ENCODE data around the gene BBS7.

DNA sequence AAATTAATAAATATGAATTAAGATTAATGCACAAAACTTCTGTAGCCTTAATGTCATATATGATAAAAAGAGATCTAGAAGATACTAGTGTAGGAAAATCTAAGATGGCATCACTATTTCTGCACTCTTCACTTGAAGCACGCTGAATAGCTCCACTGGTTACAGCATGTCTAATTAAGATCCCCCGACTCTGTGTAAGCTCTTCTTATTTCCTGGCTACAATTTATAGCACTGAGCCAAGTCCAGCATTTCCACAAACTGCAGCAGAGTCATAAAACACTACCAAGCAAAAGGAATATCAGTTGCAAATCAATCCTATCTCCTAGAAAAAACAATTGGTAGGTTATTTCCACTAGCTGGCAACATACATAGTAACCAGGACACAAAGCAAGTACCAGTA lies 45.3 kb downstream of the BBS7 start:
- TF ChIP-seq, protein P1, sequence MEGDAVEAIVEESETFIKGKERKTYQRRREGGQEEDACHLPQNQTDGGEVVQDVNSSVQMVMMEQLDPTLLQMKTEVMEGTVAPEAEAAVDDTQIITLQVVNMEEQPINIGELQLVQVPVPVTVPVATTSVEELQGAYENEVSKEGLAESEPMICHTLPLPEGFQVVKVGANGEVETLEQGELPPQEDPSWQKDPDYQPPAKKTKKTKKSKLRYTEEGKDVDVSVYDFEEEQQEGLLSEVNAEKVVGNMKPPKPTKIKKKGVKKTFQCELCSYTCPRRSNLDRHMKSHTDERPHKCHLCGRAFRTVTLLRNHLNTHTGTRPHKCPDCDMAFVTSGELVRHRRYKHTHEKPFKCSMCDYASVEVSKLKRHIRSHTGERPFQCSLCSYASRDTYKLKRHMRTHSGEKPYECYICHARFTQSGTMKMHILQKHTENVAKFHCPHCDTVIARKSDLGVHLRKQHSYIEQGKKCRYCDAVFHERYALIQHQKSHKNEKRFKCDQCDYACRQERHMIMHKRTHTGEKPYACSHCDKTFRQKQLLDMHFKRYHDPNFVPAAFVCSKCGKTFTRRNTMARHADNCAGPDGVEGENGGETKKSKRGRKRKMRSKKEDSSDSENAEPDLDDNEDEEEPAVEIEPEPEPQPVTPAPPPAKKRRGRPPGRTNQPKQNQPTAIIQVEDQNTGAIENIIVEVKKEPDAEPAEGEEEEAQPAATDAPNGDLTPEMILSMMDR (conservative IDR thresholded peaks at IDR 0.05) = no peak
- no peak for TF ChIP-seq EZH2 (IDR thresholded peaks at IDR 0.05; ENCODE audit: low read depth)

Measured in PC-9 (cell line).